ENCODE results near the gene BMPER.

GRCh38 chr7:34019301-34019790 is 114.0 kb downstream of the BMPER start:
- TF ChIP-seq EZH2 (IDR thresholded peaks at IDR 0.05; ENCODE audit: insufficient read depth, poor library complexity, severe bottlenecking): no peak
- TF ChIP-seq EZH2phosphoT487 (IDR thresholded peaks at IDR 0.05; ENCODE audit: insufficient read depth, low read depth): no peak
